IMR-90 (cell line): ENCODE results near the gene FITM1. TPM values are rescaled to one million over a fixed set of nuclear protein-coding genes. Genes with fewer than 3 reads are reported as not detected.

Experiments used
- ATAC-seq: fragments of 200-7000 bp; cut with Tn5 transposase; 2 replicates; pipeline ENCODE4 v1.9.1; 2020; ENCODE audit warnings: low read depth, mild to moderate bottlenecking, moderate library complexity
- BruUV-seq: library from RNA; stranded (reverse); fragments of 400-500 nt; replicated peaks from 2 replicates; lab custom pipeline; 2021; lab: Mats Ljungman, UMichigan
- CTCF ChIA-PET: fragments of 300-600 bp; formaldehyde crosslinking; extraction: SDS; loops from one replicate; lab custom pipeline; 2021; ENCODE audit warnings: antibody characterized with exemption; lab: Yijun Ruan, JAX
- POLR2A ChIA-PET: fragments of 300-600 bp; sonication (Branson Sonifier 250); formaldehyde crosslinking; loops from one replicate; lab custom pipeline; 2022; ENCODE audit warnings: antibody characterized with exemption; ENCODE audit not compliant: unreplicated experiment; lab: Charles Lee
- DNase-seq: peaks from one replicate; pipeline ENCODE4 v3.0.0; 2013
- H2AFZ ChIP-seq: replicated peaks from 2 replicates; pipeline ENCODE3; 2013; ENCODE audit warnings: low read length, mild to moderate bottlenecking; ENCODE audit not compliant: poor library complexity
- H2AK5ac ChIP-seq: 2 replicates; pipeline ENCODE4 v1.6.1; 2013; ENCODE audit warnings: low read depth, low read length, inconsistent platforms
- H2AK9ac ChIP-seq: replicated peaks from 2 replicates; pipeline ENCODE3; 2013; ENCODE audit warnings: mild to moderate bottlenecking, low read depth, low read length, moderate library complexity; ENCODE audit not compliant: poor library complexity
- H2BK120ac ChIP-seq: 2 replicates; pipeline ENCODE4 v1.6.1; 2013; ENCODE audit warnings: low read depth, low read length, inconsistent platforms
- H2BK15ac ChIP-seq: 3 replicates; pipeline ENCODE4 v1.6.1; 2013; ENCODE audit warnings: low read depth, low read length, inconsistent platforms
- H2BK20ac ChIP-seq: 2 replicates; pipeline ENCODE4 v1.6.1; 2013; ENCODE audit warnings: low read depth, mild to moderate bottlenecking, inconsistent platforms, low read length, moderate library complexity
- H2BK5ac ChIP-seq: 2 replicates; pipeline ENCODE4 v1.6.1; 2013; ENCODE audit warnings: mild to moderate bottlenecking, low read depth, low read length, inconsistent platforms; ENCODE audit not compliant: poor library complexity, severe bottlenecking
- H3K14ac ChIP-seq: replicated peaks from 2 replicates; pipeline ENCODE4 v1.6.1; 2013; ENCODE audit warnings: low read depth, low read length, inconsistent platforms
- H3K18ac ChIP-seq: 2 replicates; pipeline ENCODE4 v1.6.1; 2013; ENCODE audit warnings: low read depth, low read length, control low read depth
- H3K23ac ChIP-seq: 2 replicates; pipeline ENCODE4 v1.6.1; 2013; ENCODE audit warnings: low read depth, low read length, inconsistent platforms
- H3K27ac ChIP-seq: 2 replicates; pipeline ENCODE4 v1.5.1; 2013; ENCODE audit warnings: mild to moderate bottlenecking, control low read depth, low read length; ENCODE audit not compliant: insufficient read depth
- H3K27me3 ChIP-seq: 2 replicates; pipeline ENCODE4 v1.6.1; 2013; ENCODE audit warnings: low read length; ENCODE audit not compliant: control insufficient read depth, insufficient read depth
- H3K36me3 ChIP-seq: 2 replicates; pipeline ENCODE4 v1.6.1; 2013; ENCODE audit warnings: low read length, mixed read lengths; ENCODE audit not compliant: control insufficient read depth, insufficient read depth
- H3K4ac ChIP-seq: 2 replicates; pipeline ENCODE4 v1.6.1; 2013; ENCODE audit warnings: low read depth, low read length, inconsistent platforms
- H3K4me1 ChIP-seq: 2 replicates; pipeline ENCODE4 v1.6.1; 2013; ENCODE audit warnings: low read length, mixed read lengths; ENCODE audit not compliant: control insufficient read depth, insufficient read depth
- H3K4me2 ChIP-seq: 2 replicates; pipeline ENCODE4 v1.6.1; 2013; ENCODE audit warnings: low read depth, mild to moderate bottlenecking, control low read depth, low read length, moderate library complexity
- H3K4me3 ChIP-seq: 2 replicates; pipeline ENCODE4 v1.5.1; 2013; ENCODE audit warnings: low read depth, mild to moderate bottlenecking, control low read depth, low read length, moderate library complexity; ENCODE audit not compliant: insufficient read depth
- H3K56ac ChIP-seq: 2 replicates; pipeline ENCODE4 v1.6.1; 2013; ENCODE audit warnings: low read length, inconsistent platforms; ENCODE audit not compliant: insufficient read depth; ENCODE audit errors: extremely low read depth
- H3K79me1 ChIP-seq, 2 experiments: 2 replicates each; pipeline ENCODE4 v1.6.1; 2013; ENCODE audit warnings: low read length in 2 of 2, inconsistent platforms in 1 of 2, low read depth in 1 of 2
- H3K9ac ChIP-seq: 2 replicates; pipeline ENCODE4 v1.6.1; 2013; ENCODE audit warnings: low read depth, low read length, control low read depth
- H3K9me1 ChIP-seq: 2 replicates; pipeline ENCODE4 v1.6.1; 2013; ENCODE audit warnings: low read length, inconsistent platforms; ENCODE audit not compliant: insufficient read depth
- H3K9me3 ChIP-seq: 2 replicates; pipeline ENCODE4 v1.6.1; 2013; ENCODE audit warnings: low read length; ENCODE audit not compliant: control insufficient read depth, insufficient read depth
- H4K20me1 ChIP-seq: 2 replicates; pipeline ENCODE4 v1.6.1; 2013; ENCODE audit warnings: low read length, inconsistent platforms; ENCODE audit not compliant: insufficient read depth
- H4K5ac ChIP-seq: 2 replicates; pipeline ENCODE4 v1.6.1; 2013; ENCODE audit warnings: mild to moderate bottlenecking, low read depth, low read length, control low read depth
- H4K8ac ChIP-seq, 2 experiments: 2 replicates each; pipeline ENCODE4 v1.6.1; 2013; ENCODE audit warnings: low read depth in 2 of 2, low read length in 2 of 2, control low read depth in 1 of 2, inconsistent platforms in 1 of 2
- H4K91ac ChIP-seq: 2 replicates; pipeline ENCODE4 v1.6.1; 2013; ENCODE audit warnings: low read depth, low read length, inconsistent platforms; ENCODE audit not compliant: insufficient read depth
- BHLHE40 ChIP-seq: fragments of 150-350 bp; IDR thresholded peaks from 2 replicates; pipeline ENCODE4 v1.6.1; 2016; ENCODE audit warnings: mild to moderate bottlenecking, low read depth, low read length
- CEBPB ChIP-seq: IDR thresholded peaks from 2 replicates; pipeline ENCODE4 v1.6.1; 2012; ENCODE audit warnings: low read depth, low read length, improper control_type of control experiment
- CHD1 ChIP-seq: IDR thresholded peaks from 2 replicates; pipeline ENCODE4 v1.6.1; 2012; ENCODE audit warnings: low read depth, low read length, improper control_type of control experiment
- CTCF ChIP-seq: conservative IDR thresholded peaks from 2 replicates; pipeline ENCODE4 v1.5.1; 2012; ENCODE audit warnings: mild to moderate bottlenecking, low read depth, low read length, improper control_type of control experiment
- ELK1 ChIP-seq: fragments of 150-350 bp; IDR thresholded peaks from 2 replicates; pipeline ENCODE4 v1.6.1; 2016; ENCODE audit warnings: low read depth, mild to moderate bottlenecking, low read length, moderate library complexity, borderline replicate concordance
- FOS ChIP-seq: fragments of 150-350 bp; IDR thresholded peaks from 2 replicates; pipeline ENCODE4 v1.6.1; 2016; ENCODE audit warnings: low read depth, low read length
- MAFK ChIP-seq: IDR thresholded peaks from 2 replicates; pipeline ENCODE4 v1.6.1; 2012; ENCODE audit warnings: low read depth, low read length, improper control_type of control experiment
- MAZ ChIP-seq: IDR thresholded peaks from 2 replicates; pipeline ENCODE4 v1.6.1; 2012; ENCODE audit warnings: low read depth, mild to moderate bottlenecking, low read length, improper control_type of control experiment, moderate library complexity, borderline replicate concordance
- MXI1 ChIP-seq: IDR thresholded peaks from 2 replicates; pipeline ENCODE4 v1.6.1; 2012; ENCODE audit warnings: low read depth, mild to moderate bottlenecking, low read length, moderate library complexity, borderline replicate concordance
- NFE2L2 ChIP-seq: fragments of 150-350 bp; IDR thresholded peaks from 2 replicates; pipeline ENCODE4 v1.6.1; 2016; ENCODE audit warnings: low read depth, mild to moderate bottlenecking, low read length
- POLR2A ChIP-seq: IDR thresholded peaks from 2 replicates; pipeline ENCODE4 v1.6.1; 2012; ENCODE audit warnings: mild to moderate bottlenecking, low read depth, low read length
- RAD21 ChIP-seq: IDR thresholded peaks from 2 replicates; pipeline ENCODE4 v1.6.1; 2012; ENCODE audit warnings: low read length, improper control_type of control experiment
- RCOR1 ChIP-seq: IDR thresholded peaks from 2 replicates; pipeline ENCODE4 v1.6.1; 2012; ENCODE audit warnings: mild to moderate bottlenecking, low read length, improper control_type of control experiment; ENCODE audit not compliant: insufficient replicate concordance
- RFX5 ChIP-seq: IDR thresholded peaks from 2 replicates; pipeline ENCODE4 v1.8.0; 2012; ENCODE audit warnings: low read depth, mild to moderate bottlenecking, low read length, moderate library complexity
- SMC3 ChIP-seq: fragments of 150-350 bp; IDR thresholded peaks from 2 replicates; pipeline ENCODE4 v1.6.1; 2016; ENCODE audit warnings: low read depth, mild to moderate bottlenecking, antibody characterized with exemption, low read length, moderate library complexity
- USF2 ChIP-seq: fragments of 150-350 bp; IDR thresholded peaks from 2 replicates; pipeline ENCODE4 v1.6.1; 2017; ENCODE audit warnings: mild to moderate bottlenecking, antibody characterized with exemption, low read length, low read depth
- WGBS, 2 experiments: methylation state at CpG; one replicate each; pipeline versions ENCODE4 v1.1.5 to v1.1.7; 2013; ENCODE audit warnings: missing lambda C conversion rate in 2 of 2; ENCODE audit not compliant: insufficient read length in 1 of 2; ENCODE audit errors: extremely low coverage in 2 of 2; 5-methylcytosine and 5-hydroxymethylcytosine counted together
- dilution Hi-C: fragments of 300-500 bp; cut with HindIII; formaldehyde crosslinking; loops from one replicate; pipeline ENCODE4 v1.14.3; 2018; ENCODE audit warnings: low sequenced_read_pairs; ENCODE audit not compliant: unreplicated experiment
- in situ Hi-C: fragments of 300-500 bp; cut with MboI; formaldehyde crosslinking; loops from 3 replicates; pipeline ENCODE4 v1.14.3; 2019; ENCODE audit warnings: low sequenced_read_pairs, inconsistent platforms, mixed read lengths
- intact Hi-C: fragments of 100-400 bp; cut with micrococcal nuclease; formaldehyde crosslinking; loops from 2 replicates; pipeline ENCODE4 v1.10.0; 2022
- polyA plus RNA-seq, 3 experiments: library from polyadenylated mRNA; depleted of rRNA; stranded (reverse); fragments of >200 nt; gene quantifications; 2 replicates each; pipeline ENCODE4 v1.2.3, GENCODE V29; 2012; ENCODE audit warnings: low replicate concordance in 1 of 3
- total RNA-seq: library from RNA; depleted of rRNA; stranded (reverse); fragments of >200 nt; gene quantifications from 2 replicates; pipeline ENCODE4 v1.2.3, GENCODE V29; 2012

The FITM1 gene
- total and polyA plus RNA-seq, 2 of the 4 experiments (the other 2 are of a cell fraction) = not detected

- H4K8ac ChIP-seq = no peak overlapping the region
- no peaks in the 10 kb centered on the region for H3K9me3 ChIP-seq
- ChIA-PET CTCF (no interaction called here), POLR2A (no interaction called here)
- peaks cover 84% of the 10 kb centered on the region for H3K27me3 ChIP-seq
- H3K4ac ChIP-seq = no peak overlapping the region
- peaks cover 2% of the 10 kb centered on the region; the same call in 1 of the 2 replicates for H3K4me1 ChIP-seq
- intact Hi-C loops = no loop called here
- H2BK20ac ChIP-seq = no peak overlapping the region
- H4K91ac ChIP-seq = no peak overlapping the region
- dilution Hi-C loops = no loop called here
- no peaks in the 10 kb centered on the region; the same call in 1 of the 2 replicates for H4K20me1 ChIP-seq
- H3K36me3 ChIP-seq = no peaks in the 10 kb centered on the region
- H3K4me3 ChIP-seq = no peak overlapping the region
- no peak overlapping the region for H3K14ac ChIP-seq
- H4K5ac ChIP-seq = no peak overlapping the region
- in situ Hi-C loops = no loop called here
- no TSS peak for BruUV-seq
- H2BK120ac ChIP-seq = no peak overlapping the region
- H2AK9ac ChIP-seq = no peak overlapping the region
- no peak overlapping the region for H3K9ac ChIP-seq
- no peaks in the 10 kb centered on the region for H3K9me1 ChIP-seq
- WGBS, 2 experiments = 100% methylated on average over 1 of the region's 5 CpGs; no CpG with 5 or more reads in 1 of the 2 experiments
- H3K23ac ChIP-seq = no peak overlapping the region
- DNase-seq = no peak
- ATAC-seq = no peak
- no peak overlapping the region for H3K4me2 ChIP-seq
- no peak overlapping the region for H3K56ac ChIP-seq
- H3K18ac ChIP-seq = no peak overlapping the region
- no peak overlapping the region for H3K27ac ChIP-seq
- no peaks in the 10 kb centered on the region for H3K79me1 ChIP-seq
- H2AK5ac ChIP-seq = no peak overlapping the region
- no peak for TF ChIP-seq CEBPB
- TF ChIP-seq NFE2L2 = no peak
- no peak for TF ChIP-seq POLR2A
- no peak for TF ChIP-seq RCOR1
- no peak for TF ChIP-seq USF2
- no peak for TF ChIP-seq FOS
- TF ChIP-seq CHD1 = no peak
- no peak for TF ChIP-seq CTCF
- no peak for TF ChIP-seq RFX5
- no peak for TF ChIP-seq MAFK
- TF ChIP-seq SMC3 = no peak
- no peak for TF ChIP-seq MAZ
- TF ChIP-seq ELK1 = no peak
- no peak for TF ChIP-seq BHLHE40
- TF ChIP-seq MXI1 = no peak
- no peak for TF ChIP-seq RAD21
- H2BK15ac ChIP-seq = no peak overlapping the region
- no peak overlapping the region for H2AFZ ChIP-seq
- no peak overlapping the region for H2BK5ac ChIP-seq
These were observed 47.9 kb upstream of the FITM1 start for GRCh38 chr14:24082411-24083080.
